Right ventricle myocardium superior (tissue), 1 donor: ENCODE results near the gene REC114. TPM values are rescaled to one million over a fixed set of nuclear protein-coding genes. Genes with fewer than 3 reads are reported as not detected.

ENCODE experiments used
- total RNA-seq: library from RNA; stranded (reverse); fragmentation: NEBNext Ultra II Directional; extraction: Animal tissue kit (Norgen Biotek cat#: 25700); gene quantifications from one replicate; pipeline ENCODE4 v1.2.1, GENCODE V29; 2021
- donor health status: DM: no; HTN: yes; CAD: no; lungs with severe emphysema.

REC114 gene
- total RNA-seq, 1 donor from 2014 or later = 1.00 TPM

Other genes starting within 250 kb of the REC114 start
- gene HCN4, start 74.2 kb upstream of the REC114 start, total RNA-seq = 16.6 TPM
- 188 TPM for gene NPTN, start 190.2 kb downstream of the REC114 start, total RNA-seq
- 36.5 TPM for gene CD276, start 241.2 kb downstream of the REC114 start, total RNA-seq